Urinary bladder (tissue), 4 donors: ENCODE data around the gene DOHH. TPM values are rescaled to one million over a fixed set of nuclear protein-coding genes. Genes with fewer than 3 reads are reported as not detected.
"Not testable (repeated sequence)": the region's sequence is repeated elsewhere in the genome, so short reads cannot be mapped to it uniquely, and the experiment has no call there.

Experiments
- DNase-seq: peaks from one replicate; pipeline ENCODE4 v3.0.0-alpha.2; 2015; ENCODE audit errors: extremely low spot score
- H3K27ac ChIP-seq: one replicate; pipeline ENCODE4 v1.5.1; 2013; ENCODE audit warnings: low read depth, mild to moderate bottlenecking, moderate library complexity
- H3K36me3 ChIP-seq: one replicate; pipeline ENCODE4 v1.6.1; 2013; ENCODE audit warnings: mild to moderate bottlenecking, moderate library complexity; ENCODE audit not compliant: insufficient read depth
- H3K4me1 ChIP-seq: one replicate; pipeline ENCODE4 v1.6.1; 2013; ENCODE audit warnings: mild to moderate bottlenecking, moderate library complexity; ENCODE audit not compliant: insufficient read depth
- H3K4me3 ChIP-seq: one replicate; pipeline ENCODE4 v1.5.1; 2013; ENCODE audit warnings: low read depth, low read length
- WGBS: extraction: QIAGEN DNeasy Blood & Tissue Kit; methylation state at CpG from one replicate; pipeline ENCODE4 v1.1.7; 2013; 5-methylcytosine and 5-hydroxymethylcytosine counted together
- polyA plus RNA-seq: library from polyadenylated mRNA; stranded (reverse); fragments of 200-250 nt; gene quantifications from one replicate; pipeline ENCODE4 v1.2.3, GENCODE V29; 2013
- total RNA-seq: library from RNA; depleted of rRNA; stranded (reverse); fragments of >200 nt; gene quantifications from one replicate; pipeline ENCODE4 v1.2.3, GENCODE V29; 2014
- donor health status: healthy with polysubstance abuse.
- donor health status: healthy.

Gene DOHH
- total and polyA plus RNA-seq, 2 donors: 2.9 to 18.3 TPM

DNA sequence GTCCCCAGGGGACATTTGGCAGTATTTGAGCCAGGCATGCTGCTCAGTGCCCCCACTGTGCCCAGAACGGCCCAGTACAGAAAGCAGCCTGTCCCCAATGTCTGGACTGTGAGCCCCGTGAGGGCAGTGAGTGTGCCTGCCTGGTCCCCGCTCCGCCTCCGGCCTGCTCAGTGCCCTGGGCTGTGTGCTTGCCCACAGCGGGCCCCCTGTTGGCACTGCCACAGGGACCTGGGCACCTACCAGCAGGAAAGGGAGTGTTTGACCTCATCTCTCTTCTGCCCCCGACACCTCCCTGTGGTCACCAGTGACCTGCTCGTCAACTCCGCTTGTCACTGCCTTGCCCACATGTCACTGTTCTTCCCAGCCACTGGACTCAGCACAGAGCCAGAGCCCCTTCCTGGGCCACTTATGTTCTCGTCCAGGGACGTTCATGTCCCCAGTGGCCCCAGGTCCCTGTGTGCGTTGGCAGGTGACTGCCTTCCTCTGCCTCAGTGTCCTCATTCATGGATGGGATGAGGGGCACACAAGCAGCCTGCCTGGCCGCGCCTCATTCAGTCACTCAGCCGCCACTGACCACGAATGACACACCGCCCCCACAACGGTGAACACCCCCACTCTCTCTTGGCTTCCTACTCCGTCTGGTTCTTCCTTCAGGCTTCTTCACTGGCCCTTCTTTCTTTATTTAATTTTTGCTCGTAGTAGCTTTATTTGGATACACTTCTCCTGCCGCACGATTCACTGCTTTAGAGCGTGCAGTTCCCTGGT lies 8.5 kb upstream of the DOHH start:
- Histone ChIP-seq H3K27ac (no peak overlapping the region), H3K4me3 (no peak overlapping the region), H3K4me1 (no peaks in the 10 kb centered on the region), H3K36me3 (no peaks in the 10 kb centered on the region)
- 88% methylated on average over 23 of the region's 23 CpGs for WGBS
- no peak for DNase-seq

DNA sequence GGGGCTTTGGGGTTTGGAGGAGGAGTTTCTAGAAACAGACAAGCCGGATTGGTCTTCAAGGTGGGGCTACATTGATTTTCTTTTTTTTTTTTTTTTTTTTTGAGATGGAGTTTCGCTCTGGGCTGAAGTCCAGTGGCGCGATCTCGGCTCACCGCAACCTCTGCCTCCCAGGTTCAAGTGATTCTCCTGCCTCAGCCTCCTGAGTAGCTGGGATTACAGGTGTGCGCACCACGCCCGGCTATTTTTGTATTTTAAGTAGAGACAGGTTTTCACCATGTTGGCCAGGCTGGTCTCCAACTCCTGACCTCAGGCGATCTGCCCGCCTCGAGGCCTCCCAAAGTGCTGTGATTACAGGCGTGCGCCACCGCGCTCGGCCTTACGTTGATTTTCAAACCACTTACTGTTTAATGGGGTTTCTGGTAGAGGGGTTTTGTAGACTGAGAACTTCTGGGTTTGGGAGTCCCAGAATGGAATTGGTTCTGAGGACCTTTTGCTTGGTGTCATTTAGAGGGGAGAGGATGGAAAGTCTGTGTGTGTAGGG lies 7.7 kb upstream of the DOHH start:
- H3K36me3 ChIP-seq, H3K4me3 ChIP-seq, H3K4me1 ChIP-seq, H3K27ac ChIP-seq, DNase-seq: not testable (repeated sequence)
- WGBS: 91% methylated on average over 18 of the region's 18 CpGs

DNA sequence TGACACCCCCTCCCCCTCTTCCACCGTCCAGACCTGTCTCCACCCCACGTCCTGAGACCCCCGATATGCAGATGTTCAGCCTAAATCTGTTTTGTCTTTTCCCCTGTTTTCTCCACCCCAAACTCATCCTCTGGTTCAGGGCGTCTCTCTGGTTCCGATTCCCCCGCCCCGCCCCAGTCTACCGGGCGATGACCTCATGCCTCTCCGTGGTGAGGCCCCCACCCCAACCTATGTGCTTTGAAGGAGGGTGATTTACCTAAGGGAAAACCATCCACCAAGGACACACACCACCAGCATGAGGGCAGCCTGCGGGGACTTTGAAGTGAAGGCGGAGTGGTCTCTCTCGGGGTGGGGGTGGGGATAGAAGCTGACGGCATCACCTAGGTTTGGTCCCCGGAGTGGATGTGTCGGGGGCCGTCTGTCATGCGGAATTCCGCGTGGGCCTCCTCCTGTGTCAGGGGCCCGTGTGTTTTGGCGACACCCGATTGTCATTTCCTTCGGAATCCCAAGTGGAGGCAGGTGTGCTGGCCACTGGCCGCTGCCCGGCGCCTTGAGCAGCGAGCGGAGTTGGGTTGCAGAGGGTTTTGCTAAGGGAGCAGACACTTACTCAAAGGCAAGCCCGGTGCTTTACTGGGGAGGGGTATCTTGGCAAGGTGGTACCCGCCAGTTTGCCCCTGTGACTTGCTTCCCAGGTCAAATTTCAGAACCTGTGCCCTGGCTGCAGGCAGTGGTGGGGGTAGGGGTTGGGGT lies 7.1 kb upstream of the DOHH start:
- Histone ChIP-seq H3K27ac (no peak overlapping the region), H3K4me3 (peak overlapping the region; percentile 96), H3K36me3 (no peaks in the 10 kb centered on the region), H3K4me1 (no peaks in the 10 kb centered on the region)
- WGBS: 27% methylated on average over 31 of the region's 31 CpGs
- no peak for DNase-seq

DNA sequence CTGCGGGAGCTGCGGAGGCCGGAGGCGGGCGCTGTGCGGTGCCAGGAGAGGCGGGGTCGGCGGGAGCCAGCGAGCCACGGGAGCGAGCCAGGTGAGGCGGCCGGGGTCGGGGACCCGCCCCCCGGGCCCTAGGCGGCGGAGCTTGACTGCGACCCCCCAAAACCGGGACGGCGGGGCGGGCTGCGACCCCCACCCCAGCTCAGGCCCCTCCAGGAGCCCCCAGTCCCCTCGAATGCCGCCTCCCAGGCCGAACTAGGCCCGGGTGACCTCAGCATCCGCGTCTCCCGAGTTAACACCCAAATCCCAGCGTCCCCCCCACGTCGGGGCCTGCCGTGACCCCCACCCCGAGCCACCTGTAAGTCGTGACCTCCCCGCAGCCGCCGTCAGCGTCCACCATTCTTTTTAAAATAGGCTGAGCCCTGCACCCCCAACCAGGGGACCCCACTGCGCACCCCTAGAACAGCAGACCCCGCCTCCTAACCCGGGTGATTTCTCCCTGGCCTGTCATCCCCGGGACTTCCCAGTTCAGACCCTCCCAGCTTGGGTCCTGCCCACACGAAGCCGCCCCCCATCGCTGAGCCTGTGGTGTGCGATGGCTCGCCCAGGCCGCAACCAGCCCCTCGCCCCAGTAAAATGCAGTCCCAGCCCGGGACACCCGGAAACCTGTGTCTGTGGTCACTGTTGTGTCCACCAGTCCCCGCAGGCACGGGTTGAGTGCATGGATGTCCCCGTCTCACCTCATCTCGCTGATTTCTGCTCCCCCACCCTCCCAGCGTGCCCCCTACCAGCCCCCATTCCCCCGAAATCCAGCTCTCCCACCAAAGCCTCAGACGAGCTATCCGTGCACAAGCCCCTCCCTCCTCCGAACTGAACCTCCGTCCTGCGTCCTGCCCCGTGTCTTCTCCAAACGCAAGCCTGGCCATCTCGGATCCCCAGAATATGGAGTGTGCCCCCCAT lies 6.2 kb upstream of the DOHH start:
- WGBS: under 1% methylated on average over 69 of the region's 69 CpGs
- Histone ChIP-seq H3K36me3 (no peaks in the 10 kb centered on the region), H3K4me3 (peak overlapping the region; percentile 96), H3K4me1 (no peaks in the 10 kb centered on the region), H3K27ac (peak overlapping the region; percentile 78)
- DNase-seq: no peak

DNA sequence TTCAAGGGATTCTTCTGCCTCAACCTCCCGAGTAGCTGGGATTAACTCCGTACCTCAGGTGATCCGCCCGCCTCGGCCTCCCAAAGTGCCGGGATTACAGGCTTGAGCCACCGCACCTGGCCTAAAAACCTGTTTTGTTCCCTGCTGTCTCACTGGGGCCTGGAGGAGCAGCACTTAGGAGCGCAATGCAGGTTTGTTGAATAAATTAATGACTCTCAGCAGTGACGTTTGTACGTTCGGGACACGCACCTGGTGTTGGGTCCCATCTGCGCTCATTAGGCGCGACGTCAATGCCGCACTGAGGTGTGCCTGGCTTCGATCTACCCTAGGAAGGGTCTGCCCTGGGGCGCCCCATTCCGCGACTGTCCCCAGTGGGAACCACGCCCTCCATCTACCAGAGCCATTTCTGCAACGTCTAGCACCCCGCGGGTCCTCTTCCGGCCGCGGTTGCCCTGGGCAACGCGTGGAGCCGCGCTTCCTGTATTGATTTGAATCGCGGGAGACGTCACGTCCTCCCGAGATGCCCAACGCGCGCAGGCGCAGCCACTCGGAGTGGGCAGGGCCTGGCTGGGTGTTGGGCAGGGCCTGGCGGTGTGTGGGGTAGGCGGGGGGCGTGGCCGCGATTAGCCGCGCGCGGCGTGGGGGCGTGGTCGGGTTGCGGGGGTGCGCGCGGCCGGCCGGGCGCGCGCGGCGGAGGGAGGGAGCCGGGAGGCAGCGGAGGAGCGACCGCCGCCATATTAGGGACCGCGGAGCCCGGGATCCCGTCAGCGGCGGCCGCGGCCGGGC lies 5.3 kb upstream of the DOHH start, which contains the start of gene FZR1:
Gene FZR1 (plus strand): TSS at position 714 of the 786 bp plus-strand sequence. CDS start 16,679 bp downstream, outside the sequence.
- Histone ChIP-seq H3K4me3 (peak within 1 kb of the TSS; percentile 96), H3K36me3 (no peaks in the 10 kb centered on the region), H3K4me1 (no peaks in the 10 kb centered on the region), H3K27ac (peak within 1 kb of the TSS; percentile 78)
- DNase-seq: peak; percentile 95
- WGBS: under 1% methylated on average over 79 of the region's 79 CpGs

DNA sequence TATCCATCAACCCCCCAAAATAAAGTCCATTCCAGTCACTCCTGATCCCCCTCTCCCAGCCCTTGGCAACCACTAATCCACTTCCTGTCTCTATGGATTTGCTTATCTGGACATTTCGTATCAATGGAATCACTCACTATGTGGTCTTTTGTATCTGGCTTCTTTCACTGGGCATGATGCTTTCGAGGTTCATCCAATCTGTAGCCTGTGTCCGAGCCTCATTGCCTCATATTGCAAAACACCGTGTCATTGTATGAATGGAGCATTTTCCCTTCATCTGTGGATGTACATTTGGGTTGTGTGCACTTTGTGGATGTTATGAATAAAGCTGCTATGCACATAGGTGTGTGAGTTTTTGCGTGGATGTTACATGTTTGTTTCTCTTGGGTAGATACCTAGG lies 4.3 kb upstream of the DOHH start:
- Histone ChIP-seq H3K27ac (no peak overlapping the region), H3K4me3 (no peak overlapping the region), H3K36me3 (no peaks in the 10 kb centered on the region), H3K4me1 (no peaks in the 10 kb centered on the region)
- WGBS: 54% methylated on average over 5 of the region's 5 CpGs
- DNase-seq: no peak

DNA sequence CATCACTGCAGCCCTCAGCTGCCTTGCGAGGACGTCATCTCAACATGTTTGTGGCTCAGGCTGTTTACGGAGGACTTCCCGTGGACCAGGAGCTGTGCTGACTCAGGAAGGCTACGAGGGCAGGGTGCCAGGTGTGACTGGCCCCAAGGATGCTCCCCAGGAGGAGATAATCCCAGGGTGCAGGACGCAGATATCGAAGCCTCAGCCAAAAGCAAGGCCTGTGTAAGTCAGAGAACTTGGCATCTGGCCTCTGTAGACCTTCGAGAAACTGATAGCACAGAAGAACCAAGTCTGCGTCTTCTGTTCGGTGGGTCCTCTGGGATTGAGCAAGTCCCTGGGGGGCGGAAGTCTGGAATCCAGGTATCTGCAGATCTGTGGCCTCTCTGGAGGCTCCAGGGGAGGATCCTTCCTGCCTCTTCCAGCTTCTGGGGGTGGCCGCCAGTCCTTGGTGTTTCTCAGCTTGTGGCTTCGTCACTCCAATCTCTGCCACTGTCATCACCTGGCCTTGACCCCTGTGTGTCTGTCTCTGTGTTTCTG lies 2.6 kb upstream of the DOHH start:
- WGBS: 68% methylated on average over 13 of the region's 13 CpGs

DNA sequence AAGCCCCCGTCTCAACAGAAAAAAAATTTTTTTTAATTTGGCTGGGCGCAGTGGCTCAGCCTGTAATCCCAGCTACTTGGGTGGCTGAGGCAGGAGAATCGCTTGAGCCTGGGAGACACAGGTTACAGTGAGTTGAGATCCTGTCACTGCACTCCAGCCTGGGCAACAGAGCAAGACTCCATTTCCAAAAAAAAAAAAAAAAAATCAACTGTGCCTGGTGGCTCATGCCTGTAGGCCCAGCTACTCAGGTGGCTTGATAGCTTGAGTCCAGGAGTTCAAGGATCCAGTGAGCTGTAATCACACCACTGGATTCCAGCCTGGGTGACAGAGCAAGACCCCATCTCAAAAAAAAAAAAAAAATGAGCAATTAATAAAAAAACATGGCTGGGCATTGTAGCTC lies 1.3 kb upstream of the DOHH start:
- no peaks in the 10 kb centered on the region for H3K36me3 ChIP-seq
- H3K27ac ChIP-seq: no peak overlapping the region
- no peaks in the 10 kb centered on the region for H3K4me1 ChIP-seq
- DNase-seq: no peak
- no peak overlapping the region for H3K4me3 ChIP-seq
- WGBS: 93% methylated on average over 3 of the region's 3 CpGs

More for the DNA sequence above, 2.6 kb upstream of the DOHH start:
- no peak overlapping the region for H3K27ac ChIP-seq
- no peak overlapping the region for H3K4me3 ChIP-seq
- H3K36me3 ChIP-seq: no peaks in the 10 kb centered on the region
- no peak for DNase-seq
- H3K4me1 ChIP-seq: no peaks in the 10 kb centered on the region

DNA sequence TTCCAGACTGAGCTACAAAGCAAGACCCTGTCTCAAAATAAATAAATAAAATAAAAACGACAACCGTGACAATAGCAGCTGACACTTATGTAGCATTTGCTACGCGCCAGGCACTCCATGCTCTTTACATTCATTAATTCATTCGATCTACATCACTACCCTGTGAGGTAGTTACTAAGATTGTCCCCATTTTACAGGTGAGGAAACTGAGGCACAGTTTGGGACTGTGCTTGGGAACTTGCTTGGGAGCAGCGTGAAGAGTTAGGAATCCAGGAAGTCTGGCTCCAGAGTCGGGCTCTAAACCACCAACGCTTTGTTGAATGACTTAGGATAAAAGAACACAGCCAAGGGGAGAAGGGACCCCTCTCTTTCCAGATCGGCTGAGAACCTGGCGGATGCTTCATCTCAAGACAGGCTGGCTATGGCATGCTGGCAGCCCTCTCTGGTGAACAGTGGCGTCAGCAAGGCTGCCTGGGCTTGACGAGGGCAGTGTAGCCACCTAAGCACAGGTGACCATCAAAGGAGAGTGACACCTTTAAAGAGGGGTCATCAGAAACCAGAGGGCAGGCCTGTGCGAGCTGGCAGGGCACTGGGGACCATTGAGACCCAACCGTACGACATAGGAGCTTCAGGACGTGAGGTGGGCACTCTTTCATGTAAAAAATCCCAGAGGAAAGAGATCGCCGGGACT lies 591 bp downstream of the DOHH start:
- peak overlapping the region; percentile 85 for H3K27ac ChIP-seq
- WGBS: 25% methylated on average over 18 of the region's 18 CpGs
- peak overlapping the region; percentile 83 for H3K4me3 ChIP-seq
- peaks cover 2% of the 10 kb centered on the region for H3K36me3 ChIP-seq
- DNase-seq: no peak
- H3K4me1 ChIP-seq: no peaks in the 10 kb centered on the region

DNA sequence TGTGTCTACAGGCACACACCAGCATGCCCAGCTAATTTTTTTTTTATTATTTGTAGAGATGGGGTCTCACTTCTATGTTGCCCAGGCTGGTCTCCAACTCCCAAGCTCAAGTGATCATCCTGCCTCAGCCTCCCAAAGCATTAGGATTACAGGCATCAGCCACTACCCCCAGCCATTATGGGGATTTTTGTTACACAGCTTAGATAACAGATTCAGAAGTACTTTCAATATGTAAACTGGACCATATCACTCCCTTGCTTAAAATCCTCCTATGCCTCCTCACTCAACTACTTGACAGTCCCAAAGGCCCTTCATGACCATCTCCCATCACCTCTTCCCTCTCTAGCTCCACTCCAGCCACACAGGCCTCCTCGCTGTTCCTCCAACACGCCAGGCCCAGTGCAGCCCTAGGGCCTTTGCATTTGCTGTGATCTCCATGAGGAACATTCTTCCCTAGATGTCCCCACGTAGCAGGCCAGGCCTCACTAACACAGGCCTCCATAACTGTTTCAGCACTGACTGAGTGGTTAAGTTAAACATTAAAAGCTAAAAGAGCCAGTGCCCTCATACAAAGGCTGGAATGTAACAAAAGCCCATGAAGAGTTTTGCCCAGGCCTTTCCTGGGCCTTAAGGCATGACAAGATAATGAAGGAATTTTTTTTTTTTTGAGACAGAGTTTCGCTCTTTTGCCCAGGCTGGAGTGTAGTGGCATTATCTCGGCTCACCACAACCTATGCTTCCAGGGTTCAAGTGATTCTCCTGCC lies 2.5 kb downstream of the DOHH start:
- no peak overlapping the region for H3K27ac ChIP-seq
- H3K36me3 ChIP-seq: peaks cover 2% of the 10 kb centered on the region
- 97% methylated on average over 5 of the region's 5 CpGs for WGBS
- DNase-seq: no peak
- H3K4me1 ChIP-seq: no peaks in the 10 kb centered on the region
- no peak overlapping the region for H3K4me3 ChIP-seq

DNA sequence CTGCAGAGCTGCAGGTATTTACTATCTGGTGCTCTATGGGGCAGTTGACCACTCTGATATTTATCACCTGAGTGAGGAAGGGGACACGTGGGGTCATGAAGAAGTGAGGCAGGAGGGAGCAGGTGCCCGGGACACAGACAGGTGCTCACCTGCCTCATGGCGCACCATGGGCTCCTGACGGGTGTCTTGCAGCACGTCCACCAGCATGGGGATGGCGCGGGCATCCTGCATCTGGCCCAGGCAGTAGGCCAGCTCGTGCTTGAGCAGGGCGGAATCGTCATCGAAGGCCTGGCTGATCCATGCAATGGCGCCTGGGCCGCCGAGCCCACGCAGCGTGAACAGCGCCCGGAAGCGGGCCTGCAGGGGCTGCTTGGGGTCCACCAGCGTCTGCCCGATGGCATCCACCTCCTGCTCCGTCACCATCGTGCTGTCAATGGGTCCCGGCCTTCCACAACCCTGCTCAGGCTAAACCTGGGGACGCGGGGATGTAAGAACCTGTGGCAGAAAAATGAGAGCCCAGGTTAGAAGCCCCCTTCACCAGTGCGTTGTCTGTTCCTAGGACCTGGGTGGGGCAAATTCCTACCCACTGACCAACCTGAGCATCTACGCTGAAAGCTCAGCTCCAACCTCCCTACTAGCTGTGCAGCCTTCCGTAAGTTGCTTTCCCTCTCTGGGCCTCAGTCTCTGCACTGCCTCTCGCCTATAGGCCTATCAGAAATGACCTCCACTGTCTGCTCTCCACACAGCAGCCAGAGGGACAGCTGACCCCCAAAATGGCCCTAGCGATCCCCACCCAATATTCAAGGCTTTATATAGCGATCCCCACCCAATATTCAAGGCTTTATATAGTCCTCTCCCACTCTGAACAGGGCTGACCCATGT lies 3.8 kb downstream of the DOHH start:
- Histone ChIP-seq H3K4me3 (no peak overlapping the region), H3K27ac (no peak overlapping the region), H3K4me1 (no peaks in the 10 kb centered on the region), H3K36me3 (peaks cover 2% of the 10 kb centered on the region)
- WGBS: 96% methylated on average over 32 of the region's 32 CpGs
- no peak for DNase-seq
